Femur (tissue), 1 donor: ENCODE data around the gene COPG2.
"Not testable (repeated sequence)": the region's sequence is repeated elsewhere in the genome, so short reads cannot be mapped to it uniquely, and the experiment has no call there.

Source experiments
- DNase-seq: peaks from one replicate; pipeline ENCODE4 v3.0.0-alpha.2; 2017

The COPG2 gene, protein sequence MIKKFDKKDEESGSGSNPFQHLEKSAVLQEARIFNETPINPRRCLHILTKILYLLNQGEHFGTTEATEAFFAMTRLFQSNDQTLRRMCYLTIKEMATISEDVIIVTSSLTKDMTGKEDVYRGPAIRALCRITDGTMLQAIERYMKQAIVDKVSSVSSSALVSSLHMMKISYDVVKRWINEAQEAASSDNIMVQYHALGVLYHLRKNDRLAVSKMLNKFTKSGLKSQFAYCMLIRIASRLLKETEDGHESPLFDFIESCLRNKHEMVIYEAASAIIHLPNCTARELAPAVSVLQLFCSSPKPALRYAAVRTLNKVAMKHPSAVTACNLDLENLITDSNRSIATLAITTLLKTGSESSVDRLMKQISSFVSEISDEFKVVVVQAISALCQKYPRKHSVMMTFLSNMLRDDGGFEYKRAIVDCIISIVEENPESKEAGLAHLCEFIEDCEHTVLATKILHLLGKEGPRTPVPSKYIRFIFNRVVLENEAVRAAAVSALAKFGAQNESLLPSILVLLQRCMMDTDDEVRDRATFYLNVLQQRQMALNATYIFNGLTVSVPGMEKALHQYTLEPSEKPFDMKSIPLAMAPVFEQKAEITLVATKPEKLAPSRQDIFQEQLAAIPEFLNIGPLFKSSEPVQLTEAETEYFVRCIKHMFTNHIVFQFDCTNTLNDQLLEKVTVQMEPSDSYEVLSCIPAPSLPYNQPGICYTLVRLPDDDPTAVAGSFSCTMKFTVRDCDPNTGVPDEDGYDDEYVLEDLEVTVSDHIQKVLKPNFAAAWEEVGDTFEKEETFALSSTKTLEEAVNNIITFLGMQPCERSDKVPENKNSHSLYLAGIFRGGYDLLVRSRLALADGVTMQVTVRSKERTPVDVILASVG

DNA sequence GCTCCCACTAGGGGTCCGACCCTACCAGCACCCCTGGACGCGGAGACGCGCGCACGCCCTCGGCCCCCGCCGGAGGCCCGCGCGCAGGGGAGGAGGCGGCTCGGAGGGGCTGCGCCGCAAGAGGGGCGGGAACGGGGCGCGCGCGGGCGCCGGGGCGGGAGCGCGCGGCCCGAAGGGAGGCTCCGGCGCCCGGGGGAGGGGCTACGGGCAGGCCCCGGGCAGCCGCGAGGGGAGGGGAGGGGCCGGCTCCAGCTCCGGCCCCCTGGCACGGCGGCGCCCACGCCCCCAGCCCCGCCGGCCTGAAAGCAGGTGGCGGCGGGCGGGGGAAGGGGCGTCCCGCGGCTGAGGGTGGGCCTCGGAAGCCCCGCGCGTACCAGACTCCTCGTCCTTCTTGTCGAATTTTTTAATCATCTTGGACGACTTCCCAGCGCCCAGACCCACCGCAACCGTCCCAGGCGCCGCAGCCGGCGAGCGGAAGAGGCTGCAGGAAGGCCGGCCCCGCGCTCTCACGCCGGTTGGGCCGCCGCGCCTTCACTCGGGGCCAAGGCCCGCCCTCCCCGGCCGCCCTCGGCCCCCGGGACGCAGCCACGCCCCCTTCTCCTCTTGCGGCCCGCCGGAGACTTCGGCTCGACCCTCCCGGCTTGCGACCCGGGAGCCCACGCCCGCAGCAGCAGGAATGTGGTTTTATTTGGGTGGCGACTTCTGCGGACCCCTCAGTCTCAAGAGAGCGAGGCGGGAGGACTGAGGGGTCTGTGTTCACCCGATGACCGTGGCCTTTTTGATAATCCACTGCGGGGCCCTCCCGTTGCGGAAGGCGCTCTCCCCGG lies at the start of gene COPG2:
TSS of gene COPG2 (minus strand) at position 491 of the 827 bp plus-strand sequence. CDS start at position 411, 80 bp downstream.
- peak; percentile 93 for DNase-seq

GRCh38 chr7:130712416-130712815 lies 43.9 kb upstream of the COPG2 start:
- DNase-seq = no peak

DNA sequence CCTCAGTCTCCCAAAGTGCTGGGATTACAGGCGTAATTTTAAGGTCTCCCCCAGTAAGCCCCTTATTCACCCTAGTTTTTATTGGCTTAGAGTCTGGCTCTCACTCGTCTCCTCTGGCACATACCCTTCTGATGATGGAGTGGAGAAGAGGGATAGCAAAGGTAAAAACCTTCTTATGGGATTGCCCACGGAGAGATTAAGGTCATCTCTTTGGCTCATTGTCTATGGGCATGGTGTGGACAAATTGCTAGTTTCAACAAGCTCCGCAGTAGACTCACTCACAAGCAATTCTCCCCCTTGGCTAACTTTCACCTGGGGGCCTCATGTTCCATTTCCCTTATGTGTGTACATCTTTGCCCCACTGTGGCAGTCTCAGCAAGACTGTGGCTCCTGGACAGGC lies 40.2 kb upstream of the COPG2 start:
- no peak for DNase-seq

GRCh38 chr7:130708001-130708400 lies 39.5 kb upstream of the COPG2 start:
- DNase-seq = no peak

- no peak for DNase-seq
These were observed 35.3 kb upstream of the COPG2 start for GRCh38 chr7:130703851-130704250.

GRCh38 chr7:130701650-130702049 lies 33.1 kb upstream of the COPG2 start:
- DNase-seq = no peak

GRCh38 chr7:130700760-130701159 lies 32.2 kb upstream of the COPG2 start:
- DNase-seq = no peak

GRCh38 chr7:130699686-130700085 lies 31.1 kb upstream of the COPG2 start:
- DNase-seq = no peak

GRCh38 chr7:130697820-130698219 lies 29.3 kb upstream of the COPG2 start:
- no peak for DNase-seq

GRCh38 chr7:130695840-130696239 lies 27.3 kb upstream of the COPG2 start:
- DNase-seq = no peak

GRCh38 chr7:130692396-130692795 lies 23.8 kb upstream of the COPG2 start:
- not testable (repeated sequence) for DNase-seq

DNA sequence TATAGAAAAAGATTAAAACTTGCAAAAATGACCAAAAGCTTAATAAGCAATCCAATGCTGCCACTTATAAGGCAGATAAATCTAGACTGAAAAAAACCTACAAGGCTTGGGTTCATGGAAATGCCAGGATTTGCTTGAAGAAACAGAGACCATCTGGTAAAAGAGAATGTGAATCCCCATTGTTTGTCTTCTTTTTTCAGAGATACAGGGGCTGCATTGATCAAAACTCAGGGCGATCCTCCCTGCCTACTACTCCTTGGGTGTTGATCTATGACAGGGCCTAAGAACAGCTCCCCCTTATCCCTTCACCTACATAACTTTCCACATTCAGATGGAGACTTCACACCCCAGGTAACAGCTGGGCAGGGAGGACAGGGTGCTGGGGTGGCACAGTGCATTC lies 21.1 kb upstream of the COPG2 start:
- no peak for DNase-seq

DNA sequence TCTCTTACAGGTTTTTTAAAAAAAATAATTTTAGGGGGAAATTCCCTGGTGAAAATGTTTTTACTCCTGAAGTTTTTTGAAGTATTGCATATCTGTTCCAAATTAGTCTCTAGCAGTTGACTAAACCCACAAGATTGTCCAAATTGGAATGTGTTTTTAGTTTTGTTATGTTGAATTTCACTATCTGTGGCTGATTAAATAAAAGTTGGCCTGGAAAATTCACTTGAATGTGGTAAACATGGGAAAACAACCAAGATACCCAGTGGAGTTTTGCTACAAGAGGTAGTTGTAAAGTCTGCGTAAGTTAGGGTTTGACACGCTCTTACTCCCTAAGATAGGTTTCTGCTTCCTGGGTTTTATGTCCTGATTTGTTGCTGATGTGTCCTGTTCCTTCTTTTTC lies 14.5 kb upstream of the COPG2 start:
- no peak for DNase-seq

GRCh38 chr7:130674456-130674855 lies 5.9 kb upstream of the COPG2 start:
- no peak for DNase-seq

GRCh38 chr7:130673066-130673465 lies 4.5 kb upstream of the COPG2 start:
- no peak for DNase-seq

DNA sequence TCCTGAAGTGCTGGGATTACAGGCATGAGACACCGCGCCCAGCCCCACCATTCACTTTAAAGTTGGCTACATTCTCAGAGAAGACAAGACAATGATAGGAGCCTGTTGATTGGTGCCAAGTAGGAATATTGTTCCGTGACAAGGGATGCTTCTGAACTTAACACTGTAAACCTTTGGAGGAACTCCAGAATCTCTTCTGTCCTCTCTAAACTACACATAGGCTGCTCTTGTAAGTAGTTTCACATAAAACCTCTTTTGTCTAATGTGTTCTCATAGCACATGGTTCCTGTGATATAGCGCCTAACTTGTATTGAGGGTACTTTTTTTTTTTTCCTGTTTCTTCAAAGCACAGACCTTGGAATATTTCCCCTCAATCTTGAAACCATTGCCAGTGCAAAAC lies 3.6 kb upstream of the COPG2 start:
- DNase-seq = no peak

- DNase-seq = no peak
These were observed 645 bp upstream of the COPG2 start for GRCh38 chr7:130669085-130669700.

DNA sequence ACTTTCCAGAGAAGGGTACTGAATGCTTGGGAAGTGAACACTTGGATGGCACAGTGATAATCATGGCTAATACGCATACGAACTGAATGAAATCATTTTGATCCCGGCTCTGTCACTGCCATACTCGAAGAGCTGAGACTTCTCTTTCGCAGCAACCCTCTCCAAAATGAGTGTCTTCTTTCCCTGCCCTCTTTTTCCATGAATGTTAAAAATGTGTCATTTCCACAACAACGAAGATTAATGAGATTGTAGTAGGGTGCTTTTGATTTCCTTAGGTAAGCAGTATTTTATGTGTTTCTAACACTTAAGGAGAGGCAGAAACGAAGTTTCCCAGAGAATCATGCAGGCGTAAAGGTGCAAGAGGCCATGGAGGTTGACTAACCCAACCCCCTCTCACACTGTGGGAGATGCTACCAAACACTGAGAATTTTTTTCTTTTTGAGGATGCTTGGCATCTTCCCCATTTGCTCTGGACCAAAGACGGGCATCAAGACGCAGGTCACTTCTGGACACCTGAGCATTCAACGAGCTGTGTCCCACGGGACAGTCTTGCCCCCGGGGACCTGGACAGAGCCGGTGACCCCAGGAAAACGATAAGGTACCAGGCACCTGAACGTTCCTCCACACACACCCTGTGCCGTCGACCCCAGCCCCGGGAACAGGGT lies 823 bp downstream of the COPG2 start:
- no peak for DNase-seq

GRCh38 chr7:130662426-130662825 lies 6.1 kb downstream of the COPG2 start:
- DNase-seq = no peak

- peak; percentile 20 for DNase-seq
These were observed 13.3 kb downstream of the COPG2 start for GRCh38 chr7:130655286-130655685.

DNA sequence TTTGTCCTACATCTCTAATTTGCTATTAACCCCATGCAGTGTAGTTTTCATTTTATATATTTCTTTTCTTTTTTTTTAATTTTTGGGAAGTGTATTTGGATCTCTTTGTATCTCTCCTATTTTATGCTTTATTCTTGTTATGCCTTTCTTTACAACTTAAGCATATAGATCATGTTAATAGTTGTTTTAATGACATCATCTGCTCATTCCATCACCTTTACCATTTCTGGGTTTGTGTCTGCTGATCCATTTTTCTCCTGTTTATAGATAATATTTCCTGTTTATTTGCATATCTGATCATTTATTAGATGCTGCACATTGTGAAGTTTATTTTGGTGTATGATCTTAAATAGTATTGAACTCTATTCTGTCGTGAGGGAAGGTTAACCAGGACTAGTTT lies 13.7 kb downstream of the COPG2 start:
- DNase-seq = no peak

GRCh38 chr7:130650611-130651120 lies 17.9 kb downstream of the COPG2 start:
- no peak for DNase-seq
